ELF-1 (cell line): Measurements from ENCODE around the gene MYL10.

ENCODE experiments used
- DNase-seq: peaks from one replicate; pipeline ENCODE4 v3.0.0-alpha.2; 2016; ENCODE audit warnings: low read depth, low spot score

The MYL10 gene

DNA sequence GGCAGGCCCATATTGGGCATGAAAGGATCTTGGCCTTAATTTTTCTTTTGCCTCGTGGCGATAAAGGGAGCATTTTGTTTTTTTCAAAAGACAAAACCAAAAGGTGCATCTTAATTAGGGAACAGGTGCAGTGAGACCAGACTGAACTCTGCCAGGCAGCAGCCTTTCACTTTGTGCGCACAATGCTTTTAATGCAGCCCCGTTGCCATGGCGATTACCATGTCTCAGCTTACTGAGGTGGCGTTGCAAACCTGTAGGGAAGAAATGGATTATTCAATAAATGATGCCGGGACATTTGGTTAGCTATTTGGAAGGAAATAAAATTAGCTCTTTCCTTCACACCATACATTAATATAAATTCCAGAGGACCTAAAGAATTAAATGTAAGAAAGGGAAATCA is 61.9 kb downstream of the MYL10 start:
- DNase-seq: no peak

DNA sequence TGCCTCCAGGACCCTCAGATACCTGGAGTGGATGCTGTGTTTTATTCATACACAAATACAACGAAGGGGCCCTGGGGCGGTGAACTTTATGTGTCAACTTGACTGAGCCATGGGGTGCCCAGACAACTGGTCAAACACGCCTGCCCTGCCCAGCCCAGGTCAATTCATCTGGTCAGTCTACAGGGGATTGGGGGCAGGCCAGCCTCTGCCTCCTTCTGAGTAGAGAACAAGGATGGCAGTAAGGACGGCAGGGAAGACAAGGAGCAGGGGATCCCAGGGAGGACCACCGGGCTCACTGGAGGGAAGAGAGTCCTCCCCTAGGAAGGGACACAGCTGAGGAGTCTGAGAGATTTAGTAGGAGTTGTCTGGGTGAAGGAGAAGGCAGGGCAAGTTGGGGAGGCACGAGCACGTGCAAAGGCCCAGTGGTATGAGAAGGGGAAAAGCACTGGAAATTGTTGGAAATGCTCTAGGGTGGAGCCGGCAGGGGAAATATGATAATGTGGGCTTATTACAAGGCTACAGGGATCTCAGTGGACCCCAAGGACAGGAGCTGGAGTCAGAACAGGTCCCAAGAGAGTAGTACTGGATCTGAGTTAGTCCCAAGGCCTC is 63.4 kb downstream of the MYL10 start:
- DNase-seq: no peak

DNA sequence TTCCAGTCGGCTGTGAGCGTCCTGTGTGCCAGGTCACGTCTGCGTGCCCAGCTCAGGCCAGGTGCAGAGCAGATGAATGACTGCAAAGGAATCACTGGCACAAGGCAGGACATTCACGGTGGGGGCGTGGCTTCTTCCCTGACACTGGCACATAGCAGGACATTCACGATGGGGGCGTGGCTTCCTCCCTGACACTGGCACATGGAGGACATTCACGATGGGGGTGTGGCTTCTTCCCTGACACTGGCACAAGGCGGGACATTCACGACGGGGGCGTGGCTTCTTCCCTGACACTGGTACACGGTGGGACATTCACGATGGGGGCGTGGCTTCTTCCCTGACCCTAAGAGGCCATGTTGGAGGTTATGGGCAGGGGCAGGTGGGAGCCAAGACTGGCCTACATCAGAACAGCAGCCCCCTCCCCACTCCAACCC is 64.3 kb downstream of the MYL10 start:
- peak; percentile 84 for DNase-seq

DNA sequence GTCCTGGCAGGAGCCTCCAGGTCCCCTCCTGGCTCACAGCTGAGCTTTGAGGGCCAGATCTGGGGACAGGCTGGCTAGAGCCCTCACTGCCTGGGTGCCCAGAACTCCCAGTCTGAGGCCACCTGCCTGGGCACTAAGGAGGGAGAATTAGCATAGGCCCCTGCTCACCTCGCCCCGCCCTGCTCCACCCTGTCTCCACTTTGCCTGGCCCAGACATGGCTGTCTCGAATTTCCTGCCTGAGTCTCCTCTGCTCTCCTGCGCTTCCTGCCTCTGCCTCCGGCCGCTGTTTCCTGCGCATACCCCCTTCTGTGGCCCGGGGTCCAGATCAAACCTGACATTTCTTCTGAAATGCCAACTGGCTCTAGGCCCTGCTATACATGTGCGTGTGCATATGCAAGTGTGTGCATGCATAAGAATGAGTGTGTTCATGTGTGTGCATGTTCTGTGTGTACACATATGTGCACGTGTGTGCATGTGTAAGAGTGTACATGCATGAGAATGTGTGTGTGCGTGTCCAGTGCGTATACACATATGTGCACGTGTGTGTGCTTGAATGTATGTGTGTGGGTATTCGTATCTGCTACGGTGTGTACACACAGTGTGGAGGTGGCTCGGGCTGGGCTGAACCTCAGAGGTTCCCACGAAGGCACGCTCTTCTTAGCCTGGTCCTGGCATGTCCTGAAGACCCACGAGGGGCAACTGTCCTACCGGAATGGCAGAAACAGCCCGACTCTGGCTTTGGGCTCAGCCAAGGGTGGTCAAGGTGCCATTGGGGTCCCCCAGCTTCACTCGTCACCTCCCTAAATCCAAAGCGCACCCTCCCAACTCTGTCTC is 64.9 kb downstream of the MYL10 start:
- DNase-seq: peak; percentile 54
